HL-60 (cell line): ENCODE results near the gene ARHGAP25.

Experiments
- DNase-seq, 2 experiments: peaks; one replicate each; pipeline ENCODE4 v3.0.0-alpha.2; 2010 to 2020; ENCODE audit warnings: low read depth in 1 of 2, low spot score in 1 of 2
- H3K27ac ChIP-seq: fragments of 250-450 bp; sonication (Bioruptor Pico); replicated peaks from 2 replicates; pipeline ENCODE4 v1.5.1; 2020; ENCODE audit warnings: mild to moderate bottlenecking, moderate library complexity
- H3K27me3 ChIP-seq: fragments of 250-450 bp; sonication (Bioruptor Pico); 2 replicates; pipeline ENCODE4 v1.5.1; 2021; ENCODE audit warnings: mild to moderate bottlenecking, moderate library complexity; ENCODE audit not compliant: insufficient read depth, poor library complexity, severe bottlenecking
- H3K4me3 ChIP-seq: replicated peaks from 2 replicates; pipeline ENCODE4 v1.5.1; 2011; ENCODE audit warnings: mild to moderate bottlenecking, control low read depth, low read length; ENCODE audit not compliant: insufficient read depth
- CTCF ChIP-seq: IDR thresholded peaks from one replicate; pipeline ENCODE4 v1.5.1; 2011; ENCODE audit warnings: low read length, control low read depth, inconsistent platforms; ENCODE audit not compliant: insufficient read depth
- GABPA ChIP-seq: IDR thresholded peaks from 2 replicates; pipeline ENCODE4 v1.6.1; 2012; ENCODE audit warnings: low read depth
- POLR2AphosphoS5 ChIP-seq: IDR thresholded peaks from 2 replicates; pipeline ENCODE4 v1.6.1; 2012; ENCODE audit warnings: low read depth
- REST ChIP-seq: IDR thresholded peaks from 2 replicates; pipeline ENCODE4 v1.6.1; 2012; ENCODE audit warnings: low read depth; ENCODE audit not compliant: insufficient replicate concordance
- SPI1 ChIP-seq: IDR thresholded peaks from 2 replicates; pipeline ENCODE4 v1.6.1; 2012; ENCODE audit warnings: low read depth, mild to moderate bottlenecking, borderline replicate concordance

The ARHGAP25 gene

GRCh38 chr2:68824831-68825230 is 90.2 kb downstream of the ARHGAP25 start:
- Histone ChIP-seq H3K27me3 (no peaks in the 10 kb centered on the region), H3K27ac (no peak overlapping the region), H3K4me3 (no peak overlapping the region)
- DNase-seq, result no peak
- TF ChIP-seq SPI1 (no peak), CTCF (no peak), REST (no peak), POLR2AphosphoS5 (no peak), GABPA (no peak)

- TF ChIP-seq GABPA (no peak), CTCF (no peak)
- H3K27me3 ChIP-seq, result no peaks in the 10 kb centered on the region
- DNase-seq, result no peak
- H3K4me3 ChIP-seq, result no peak overlapping the region
- no peak overlapping the region for H3K27ac ChIP-seq
Measured at GRCh38 chr2:68825866-68826265, 91.3 kb downstream of the ARHGAP25 start.

GRCh38 chr2:68827666-68828065 is 93.1 kb downstream of the ARHGAP25 start:
- no peak for TF ChIP-seq GABPA
- no peak for TF ChIP-seq POLR2AphosphoS5
- TF ChIP-seq SPI1, result no peak
- TF ChIP-seq CTCF, result no peak
- TF ChIP-seq REST, result no peak
- no peak for DNase-seq
- H3K27ac ChIP-seq, result no peak overlapping the region; the same call in 1 of the 2 replicates
- H3K27me3 ChIP-seq, result no peaks in the 10 kb centered on the region
- no peak overlapping the region for H3K4me3 ChIP-seq
